Fibroblast of skin of right biceps (primary cell): ENCODE measurements around the gene PAPLN.

Experiments
- DNase-seq: peaks from one replicate; pipeline ENCODE4 v3.0.0-alpha.2; 2013

Gene PAPLN

GRCh38 chr14:73262427-73263183 is 25.3 kb downstream of the PAPLN start:
- no peak for DNase-seq

DNA sequence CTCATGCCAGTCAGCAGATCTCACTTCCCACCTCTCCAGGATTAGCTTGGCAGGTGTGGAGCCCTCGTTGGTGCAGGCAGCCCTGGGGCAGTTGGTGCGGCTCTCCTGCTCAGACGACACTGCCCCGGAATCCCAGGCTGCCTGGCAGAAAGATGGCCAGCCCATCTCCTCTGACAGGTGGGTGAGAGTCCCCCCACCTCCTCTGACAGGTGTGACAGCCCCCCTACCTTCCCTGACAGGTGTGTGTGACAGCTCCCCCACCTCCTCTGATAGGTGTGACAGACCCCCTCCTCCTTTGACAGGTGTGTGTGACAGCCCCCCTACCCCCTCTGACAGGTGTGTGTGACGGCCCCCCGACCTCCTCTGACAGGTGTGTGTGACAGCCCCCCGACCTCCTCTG is 26.3 kb downstream of the PAPLN start:
- no peak for DNase-seq

GRCh38 chr14:73264080-73264884 is 27.0 kb downstream of the PAPLN start:
- no peak for DNase-seq

- DNase-seq, result no peak
Observed at GRCh38 chr14:73264885-73265720, 27.8 kb downstream of the PAPLN start.

GRCh38 chr14:73265721-73266046 is 28.4 kb downstream of the PAPLN start:
- DNase-seq, result no peak

DNA sequence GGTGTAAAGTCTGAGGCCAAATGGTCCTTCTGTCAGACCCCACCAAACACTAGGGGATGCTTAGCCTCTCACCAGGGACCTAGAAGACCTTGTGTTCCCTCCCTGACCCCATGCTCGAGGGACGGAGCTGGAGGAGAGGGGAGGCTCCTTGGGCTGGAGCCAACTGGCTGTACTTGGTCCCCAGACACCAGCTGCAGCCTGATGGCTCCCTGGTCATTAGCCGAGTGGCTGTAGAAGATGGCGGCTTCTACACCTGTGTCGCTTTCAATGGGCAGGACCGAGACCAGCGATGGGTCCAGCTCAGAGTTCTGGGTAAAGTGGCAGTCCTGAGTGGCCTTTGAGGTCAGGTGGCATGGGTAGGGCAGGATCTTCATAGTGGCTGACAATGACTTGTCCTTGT is 29.0 kb downstream of the PAPLN start:
- DNase-seq, result no peak

GRCh38 chr14:73267474-73267873 is 30.2 kb downstream of the PAPLN start:
- no peak for DNase-seq

DNA sequence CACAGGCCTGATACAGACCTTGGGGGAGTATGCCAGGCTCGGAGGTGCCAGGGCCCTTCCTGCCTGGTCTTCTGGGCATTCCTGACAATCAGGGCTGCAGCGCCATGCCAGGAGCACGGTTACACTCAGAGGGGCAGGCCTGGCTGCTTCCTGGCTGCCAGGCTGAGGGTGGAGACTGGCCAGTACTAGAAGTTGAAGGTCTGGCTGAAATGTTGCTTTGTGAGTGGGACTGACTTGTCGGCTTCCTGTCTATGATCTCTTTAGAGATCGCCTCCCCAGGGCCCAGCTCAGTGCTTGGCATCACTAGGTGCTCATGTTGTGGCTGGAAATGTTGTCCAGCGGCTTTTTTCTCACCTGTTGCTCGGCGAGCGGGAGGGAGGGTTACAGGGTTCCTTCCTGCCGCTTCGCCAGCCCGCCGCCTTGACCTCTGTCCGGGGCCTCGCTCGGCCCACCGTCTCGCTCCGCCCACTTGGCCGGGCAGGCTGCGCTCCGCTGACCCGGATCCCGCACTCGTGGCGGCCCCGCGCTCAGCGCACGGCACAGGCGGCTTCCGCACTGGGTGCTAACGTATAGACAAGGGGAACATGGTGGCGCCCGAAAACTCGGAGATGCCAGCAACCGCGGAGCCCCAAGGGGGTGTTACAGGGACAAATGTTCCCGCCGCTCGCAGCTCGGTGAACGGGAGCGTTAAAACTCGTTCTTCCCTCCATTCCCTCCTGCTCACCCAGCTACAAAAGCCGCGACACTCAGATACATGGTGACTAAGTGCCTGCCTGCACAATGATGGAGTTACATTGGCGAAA is 32.6 kb downstream of the PAPLN start:
- peak; percentile 22 for DNase-seq

DNA sequence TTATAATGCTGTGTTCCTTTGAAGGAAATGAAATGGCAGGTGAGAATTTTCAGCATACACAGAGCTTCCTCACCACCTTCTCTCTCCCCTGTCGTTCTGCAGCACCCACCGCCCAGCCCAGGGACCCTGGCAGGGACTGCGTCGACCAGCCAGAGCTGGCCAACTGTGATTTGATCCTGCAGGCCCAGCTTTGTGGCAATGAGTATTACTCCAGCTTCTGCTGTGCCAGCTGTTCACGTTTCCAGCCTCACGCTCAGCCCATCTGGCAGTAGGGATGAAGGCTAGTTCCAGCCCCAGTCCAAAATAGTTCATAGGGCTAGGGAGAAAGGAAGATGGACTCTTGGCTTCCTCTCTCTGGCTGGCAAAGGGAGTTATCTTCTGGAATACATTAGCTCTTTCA is 35.1 kb downstream of the PAPLN start:
- DNase-seq, result no peak

- DNase-seq, result no peak
Observed at GRCh38 chr14:73273799-73274198, 36.5 kb downstream of the PAPLN start.

GRCh38 chr14:73276836-73277235 is 39.5 kb downstream of the PAPLN start:
- DNase-seq, result no peak

DNA sequence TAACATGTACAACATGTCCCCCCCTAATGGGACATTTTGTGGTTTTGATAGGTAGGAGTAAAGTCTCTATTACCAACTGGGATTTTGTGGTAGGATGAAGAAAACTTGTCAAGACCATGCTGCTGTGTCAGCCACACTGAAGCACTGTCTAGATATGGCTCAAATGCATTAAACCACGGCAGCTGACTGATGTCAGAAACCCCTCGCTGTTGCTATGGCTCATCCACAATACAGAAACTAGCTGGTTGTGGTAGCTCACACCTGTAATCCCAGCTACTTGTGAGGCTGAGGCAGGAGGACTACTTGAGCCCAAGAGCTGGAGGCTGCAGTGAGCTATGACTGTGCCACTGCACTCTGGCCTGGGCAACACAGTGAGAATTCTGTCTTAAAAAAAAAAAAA is 40.1 kb downstream of the PAPLN start:
- DNase-seq, result no peak

- DNase-seq, result no peak
Observed at GRCh38 chr14:73280903-73281302, 43.6 kb downstream of the PAPLN start.

DNA sequence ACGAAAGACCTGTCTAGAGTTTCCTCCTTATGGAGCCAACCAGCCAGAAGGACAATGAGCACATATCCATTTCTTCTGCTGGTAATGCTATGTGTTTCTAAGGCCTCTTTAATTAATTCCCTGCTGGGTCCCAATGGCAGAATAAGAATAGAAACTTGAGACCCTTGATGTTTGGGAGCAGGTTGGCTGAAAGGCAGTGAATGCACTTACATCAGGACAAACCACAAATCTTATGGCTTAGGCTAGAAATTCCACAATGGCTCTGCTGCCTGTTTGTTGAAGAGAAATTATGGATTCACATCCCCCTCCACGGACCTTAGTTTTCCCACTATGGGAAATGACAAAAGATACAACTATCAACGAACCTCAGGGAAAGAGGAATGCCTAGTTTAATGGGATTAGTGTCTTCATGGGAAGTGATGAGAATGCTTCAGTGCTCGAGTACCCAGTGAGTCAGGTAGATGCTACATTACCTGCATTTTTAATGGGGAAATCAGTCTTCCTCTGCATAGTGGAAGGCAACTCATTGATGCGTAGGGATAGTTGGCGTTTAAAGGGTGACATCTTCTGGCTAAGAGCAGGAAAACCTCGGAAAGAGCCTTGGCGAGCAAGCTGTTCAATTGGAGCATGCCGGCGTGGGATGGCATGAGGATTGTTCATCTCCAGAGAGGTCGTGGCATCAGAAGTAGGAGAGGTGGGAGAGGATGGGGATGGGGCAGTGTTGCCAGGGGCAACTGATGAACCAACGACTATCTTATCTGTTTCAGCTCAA is 46.5 kb downstream of the PAPLN start:
- DNase-seq, result peak; percentile 29

DNA sequence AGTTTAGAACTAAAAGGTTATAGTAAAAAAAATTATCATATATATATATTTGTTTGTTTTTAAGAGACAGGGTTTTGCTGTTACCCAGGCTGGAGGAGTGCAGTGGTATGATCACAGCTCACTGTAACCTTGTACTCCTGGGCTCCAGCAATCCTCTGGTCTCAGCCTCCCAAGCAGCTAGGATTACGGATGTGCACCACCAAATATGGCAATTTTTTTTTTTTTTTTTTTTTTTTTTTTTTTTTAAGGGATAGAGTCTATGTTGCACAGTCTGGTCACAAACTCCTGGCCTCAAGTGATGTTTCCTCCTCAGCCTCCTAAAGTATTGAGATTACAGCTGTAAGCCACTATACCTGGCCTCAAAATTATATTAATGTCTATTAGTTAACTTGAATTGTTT is 48.7 kb downstream of the PAPLN start:
- DNase-seq, result no peak

DNA sequence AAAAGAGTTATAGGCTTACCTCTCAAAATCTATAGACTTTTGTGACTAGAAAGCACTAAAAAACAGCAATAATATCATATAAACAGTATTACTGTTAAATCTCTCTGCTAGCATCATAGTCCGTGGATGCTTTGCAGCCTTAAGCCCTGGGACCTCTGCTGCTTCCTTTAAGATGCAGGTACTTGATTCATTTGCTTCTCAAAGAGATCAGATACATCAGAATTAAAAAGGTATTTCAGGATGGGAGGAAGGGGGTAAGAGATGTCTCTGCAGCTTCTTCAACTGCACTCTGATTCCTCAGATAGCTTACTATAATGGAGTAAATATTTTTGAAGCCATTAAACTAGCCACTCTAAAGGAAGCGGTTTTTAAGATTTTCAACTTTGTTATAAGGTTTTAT is 49.3 kb downstream of the PAPLN start:
- DNase-seq, result no peak

DNA sequence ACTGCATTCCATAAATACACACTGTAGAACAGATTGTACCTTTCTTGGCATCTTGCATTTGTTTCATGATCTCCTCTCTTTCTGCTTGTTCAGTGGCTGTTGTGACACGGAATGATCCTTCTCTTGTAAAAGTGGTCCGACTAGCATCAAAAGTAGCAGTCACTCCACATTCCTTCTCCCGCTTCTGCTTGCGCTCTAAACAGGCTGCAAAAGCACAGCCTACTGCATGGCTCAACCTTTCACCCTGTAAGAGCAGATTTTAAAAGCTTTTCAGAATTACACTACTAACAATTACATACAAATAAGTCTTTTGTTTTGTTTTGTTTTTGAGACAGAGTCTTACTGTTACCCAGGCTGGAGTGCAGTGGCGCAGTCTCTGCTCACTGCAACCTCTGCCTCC is 49.8 kb downstream of the PAPLN start:
- no peak for DNase-seq

DNA sequence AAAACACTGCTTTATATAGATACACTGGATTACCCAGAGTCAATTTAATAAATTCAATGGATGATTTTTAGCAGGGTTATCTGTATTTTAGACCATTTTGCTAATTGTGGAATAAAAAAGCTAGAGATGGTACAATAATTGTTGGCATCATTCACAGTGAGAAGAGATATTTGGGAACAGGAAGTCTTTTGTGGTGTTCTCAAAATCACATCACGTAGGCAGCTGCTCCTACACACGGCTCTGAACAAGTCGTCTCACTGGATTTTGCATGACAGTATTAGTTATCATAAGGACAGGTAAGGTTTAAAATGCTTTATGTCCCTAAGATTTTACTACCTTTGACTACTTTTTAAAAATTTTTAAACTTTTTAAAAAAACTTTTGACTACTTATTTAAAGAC is 52.0 kb downstream of the PAPLN start:
- no peak for DNase-seq

- no peak for DNase-seq
Observed at GRCh38 chr14:73289729-73290128, 52.4 kb downstream of the PAPLN start.

DNA sequence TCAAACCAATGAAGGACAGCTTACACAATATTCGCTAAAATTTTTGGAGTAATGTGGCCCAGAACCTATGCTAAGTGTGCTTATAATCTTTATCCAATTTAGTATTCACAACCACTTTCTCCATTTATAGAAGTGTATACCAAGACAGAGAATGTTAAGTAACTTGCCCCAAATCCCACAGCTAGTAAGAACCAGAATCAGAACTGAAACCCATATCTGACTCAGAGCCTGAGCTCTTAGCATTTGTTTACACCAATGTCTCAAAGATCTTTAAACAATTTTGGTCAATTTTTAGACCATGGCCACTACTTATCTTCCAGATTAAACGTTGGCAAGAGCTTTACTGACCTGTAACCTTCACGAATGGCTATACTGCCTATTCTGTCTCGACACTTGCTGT is 53.0 kb downstream of the PAPLN start:
- no peak for DNase-seq

DNA sequence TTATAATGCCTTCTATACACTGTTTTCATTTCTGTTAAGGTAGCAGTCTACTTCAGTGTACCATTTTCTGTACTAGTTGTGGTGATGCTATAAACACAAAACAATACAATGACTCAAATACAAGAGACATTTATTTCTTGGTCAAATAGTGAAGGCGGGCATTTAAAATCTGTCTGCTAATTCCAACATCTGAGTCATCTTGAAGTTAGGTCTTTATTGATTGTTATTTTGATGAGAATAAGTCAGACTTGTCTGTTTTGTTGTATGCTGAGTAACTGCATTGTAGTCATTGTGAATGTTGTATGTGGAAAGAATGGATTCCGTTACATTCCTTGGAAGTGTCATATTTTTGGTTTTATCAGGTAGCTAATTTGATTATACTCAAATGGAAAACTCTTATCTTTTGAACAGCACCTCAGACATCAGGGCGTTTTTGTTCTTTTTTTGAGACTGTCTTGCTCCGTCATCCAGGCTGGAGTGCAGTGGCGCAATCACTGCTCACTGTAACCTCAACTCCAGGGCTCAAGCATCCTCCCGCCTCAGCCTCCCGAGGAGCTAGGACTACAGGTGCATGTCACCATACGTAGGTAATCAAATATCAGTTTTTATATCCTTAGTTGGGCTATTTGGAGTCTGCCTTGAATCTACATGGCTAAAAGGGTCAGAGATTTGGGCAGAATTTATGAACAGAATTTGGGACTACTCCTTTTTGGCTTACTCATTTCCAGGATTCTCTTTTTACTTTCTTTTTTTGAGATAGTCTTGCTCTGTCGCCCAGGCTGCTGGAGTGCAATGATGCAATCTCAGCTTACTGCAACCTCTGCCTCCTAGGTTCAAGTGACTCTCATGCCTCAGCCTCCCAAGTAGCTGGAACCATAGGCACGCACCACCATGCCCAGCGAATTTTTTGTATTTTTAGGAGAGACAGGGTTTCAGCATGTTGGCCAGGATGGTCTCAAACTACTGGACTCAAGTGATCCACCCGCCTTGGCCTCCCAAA is 56.8 kb downstream of the PAPLN start:
- DNase-seq, result no peak
